T-helper 1 cell treated with Interleukin-12 subunit alpha and Interleukin-12 subunit beta and Interleukin-4 antibody, amounts not matched to agents 30 ng/mL and 1 ng/mL, for 36 hours (primary cell): ENCODE results near the gene CRELD1. TPM values are rescaled to one million over a fixed set of nuclear protein-coding genes. Genes with fewer than 3 reads are reported as not detected.
"Not testable (repeated sequence)": the region's sequence is repeated elsewhere in the genome, so short reads cannot be mapped to it uniquely, and the experiment has no call there.

Source experiments
- intact Hi-C: fragments of 100-400 bp; cut with micrococcal nuclease; formaldehyde crosslinking; loops from one replicate; pipeline ENCODE4 v1.15.1; 2024
- total RNA-seq: library from RNA; stranded (reverse); gene quantifications from 2 replicates; pipeline ENCODE4 v1.2.3, GENCODE V29; 2022

The CRELD1 gene
- total RNA-seq, 1 donor from 2014 or later = 26.0 TPM

GRCh38 chr3:9932843-9933560, 632 bp upstream of the CRELD1 start:
- intact Hi-C loops = loop anchor here (1.0 to 5.0 kb wide), 20 partner anchors 13 to 970 kb away; partner anchors contain the start of genes BRK1, BRPF1, EMC3 and FANCD2

- intact Hi-C loops = loop anchor here (1.0 to 5.0 kb wide), 3 partner anchors 18 to 432 kb away; partner anchors contain the start of gene PRRT3
Observed at GRCh38 chr3:9934235-9934621, 594 bp downstream of the CRELD1 start.

- intact Hi-C loops = loop anchor here (1.0 to 5.0 kb wide), 3 partner anchors 17 to 433 kb away; partner anchors contain the start of gene PRRT3
Observed at GRCh38 chr3:9934993-9935392, 1.4 kb downstream of the CRELD1 start.

- intact Hi-C loops = no loop called here
Observed at GRCh38 chr3:9935966-9936510, 2.4 kb downstream of the CRELD1 start.

GRCh38 chr3:9937486-9938238, 4.0 kb downstream of the CRELD1 start:
- intact Hi-C loops = no loop called here

GRCh38 chr3:9938966-9939365, 5.3 kb downstream of the CRELD1 start:
- intact Hi-C loops = no loop called here

GRCh38 chr3:9939906-9940305, 6.3 kb downstream of the CRELD1 start:
- intact Hi-C loops = not testable (repeated sequence)

GRCh38 chr3:9940746-9941145, 7.1 kb downstream of the CRELD1 start:
- intact Hi-C loops = no loop called here

- intact Hi-C loops = no loop called here
Observed at GRCh38 chr3:9942164-9942563, 8.5 kb downstream of the CRELD1 start.

GRCh38 chr3:9942934-9943690, 9.5 kb downstream of the CRELD1 start:
- intact Hi-C loops = no loop called here

- intact Hi-C loops = no loop called here
Observed at GRCh38 chr3:9944271-9944670, 10.6 kb downstream of the CRELD1 start.

- intact Hi-C loops = no loop called here
Observed at GRCh38 chr3:9945358-9945757, 11.7 kb downstream of the CRELD1 start.

- intact Hi-C loops = loop anchor here (1.0 kb wide), 8 partner anchors 13 to 302 kb away; partner anchors contain the start of genes BRPF1, CRELD1, EMC3 and JAGN1
Observed at GRCh38 chr3:9946112-9947024, 12.7 kb downstream of the CRELD1 start.

GRCh38 chr3:9947025-9947995, 13.7 kb downstream of the CRELD1 start:
- intact Hi-C loops = no loop called here

- intact Hi-C loops = no loop called here
Observed at GRCh38 chr3:9948586-9948985, 15.0 kb downstream of the CRELD1 start.

GRCh38 chr3:9949115-9949514, 15.5 kb downstream of the CRELD1 start:
- intact Hi-C loops = no loop called here

GRCh38 chr3:9949626-9950025, 16.0 kb downstream of the CRELD1 start:
- intact Hi-C loops = no loop called here

- intact Hi-C loops = no loop called here
Observed at GRCh38 chr3:9951126-9951525, 17.5 kb downstream of the CRELD1 start.

GRCh38 chr3:9951598-9951961, 17.9 kb downstream of the CRELD1 start:
- intact Hi-C loops = no loop called here
